K562 (cell line): ENCODE results near the gene H2BW1. TPM values are rescaled to one million over a fixed set of nuclear protein-coding genes. Genes with fewer than 3 reads are reported as not detected.
"Not testable (repeated sequence)": the region's sequence is repeated elsewhere in the genome, so short reads cannot be mapped to it uniquely, and the experiment has no call there.

Experiments
- ATAC-seq: fragments of 200-7000 bp; cut with Tn5 transposase; 3 replicates; pipeline ENCODE4 v1.9.1; 2020; ENCODE audit warnings: moderate library complexity
- Bru-seq: library from RNA; stranded (reverse); fragments of 400-500 nt; gene quantifications from one replicate; lab custom pipeline; 2021; lab: Mats Ljungman, UMichigan
- BruChase-seq, 2 experiments: library from RNA; stranded (reverse); fragments of 400-500 nt; gene quantifications; one replicate each; lab custom pipeline; 2021; lab: Mats Ljungman, UMichigan
- BruUV-seq: library from RNA; stranded (reverse); fragments of 400-500 nt; replicated peaks from 2 replicates; lab custom pipeline; 2021; lab: Mats Ljungman, UMichigan
- CTCF ChIA-PET: fragments of 300-600 bp; formaldehyde crosslinking; extraction: SDS; loops from one replicate; lab custom pipeline; 2021; ENCODE audit warnings: low intra/inter-chr PET ratio; lab: Yijun Ruan, JAX
- POLR2A ChIA-PET: fragments of 300-600, 350-650 bp; sonication (Branson Sonifier 250); formaldehyde crosslinking; extraction: SDS; loops from one replicate; lab custom pipeline; 2021; ENCODE audit warnings: antibody characterized with exemption, inconsistent platforms; lab: Yijun Ruan, JAX
- DNase-seq, 4 experiments: peaks; one replicate each; pipeline versions ENCODE4 v3.0.0 to v3.0.0-alpha.2; 2011 to 2018; ENCODE audit warnings: low spot score in 3 of 4, mixed read lengths in 3 of 4; ENCODE audit errors: extremely low read depth in 1 of 4
- FAIRE-seq: peaks from 2 replicates; lab custom pipeline; 2011; peaks lifted over from hg19 to GRCh38; lab: Jason Lieb, UNC
- H2AFZ ChIP-seq: 2 replicates; pipeline ENCODE4 v1.6.0; 2011; ENCODE audit warnings: low read depth, low read length, control low read depth, inconsistent platforms
- H3K27ac ChIP-seq: fragments of 200-600 bp; 3 replicates; pipeline ENCODE4 v1.8.0; 2011; ENCODE audit warnings: low read depth, mild to moderate bottlenecking, control low read depth, inconsistent platforms, low read length, moderate library complexity, mixed read lengths; ENCODE audit errors: extremely low read depth
- H3K27me3 ChIP-seq, 2 experiments: fragments of 300-600 bp in 1 of 2; 2 replicates in 1 of 2; 3 replicates in 1 of 2; pipeline versions ENCODE4 v1.6.0 to v1.8.0; 2011; ENCODE audit warnings: inconsistent platforms in 2 of 2, low read length in 2 of 2, mild to moderate bottlenecking in 1 of 2, mixed read lengths in 1 of 2, moderate library complexity in 1 of 2; ENCODE audit not compliant: control insufficient read depth in 2 of 2, insufficient read depth in 2 of 2
- H3K36me3 ChIP-seq: fragments of 300-600 bp; 3 replicates; pipeline ENCODE4 v1.8.0; 2011; ENCODE audit warnings: mild to moderate bottlenecking, low read length, inconsistent platforms; ENCODE audit not compliant: control insufficient read depth, insufficient read depth
- H3K4me1 ChIP-seq, 2 experiments: fragments of 200-600 bp in 1 of 2; replicated peaks in 1 of 2; 2 replicates in 1 of 2; 3 replicates in 1 of 2; pipeline versions ENCODE4 v1.5.1 to v1.8.0; 2011; ENCODE audit warnings: inconsistent platforms in 2 of 2, low read length in 2 of 2, mild to moderate bottlenecking in 1 of 2, mixed read lengths in 1 of 2, moderate library complexity in 1 of 2; ENCODE audit not compliant: control insufficient read depth in 2 of 2, insufficient read depth in 2 of 2
- H3K4me2 ChIP-seq: 2 replicates; pipeline ENCODE4 v1.6.1; 2011; ENCODE audit warnings: low read length, control low read depth, inconsistent platforms, mixed read lengths; ENCODE audit not compliant: insufficient read depth
- H3K4me3 ChIP-seq: fragments of 200-600 bp; sonication (generic), shearing (Covaris generic); 2 replicates; pipeline ENCODE4 v1.5.1; 2016; ENCODE audit warnings: control low read depth, inconsistent platforms
- H3K79me2 ChIP-seq: fragments of 200-600 bp; 3 replicates; pipeline ENCODE4 v1.8.0; 2011; ENCODE audit warnings: low read length, inconsistent platforms; ENCODE audit not compliant: control insufficient read depth, insufficient read depth
- H3K9ac ChIP-seq, 2 experiments: 2 replicates each; pipeline versions ENCODE4 v1.6.0 to v1.6.1; 2011; ENCODE audit warnings: low read depth in 2 of 2, low read length in 2 of 2, control low read depth in 1 of 2, inconsistent platforms in 1 of 2, mild to moderate bottlenecking in 1 of 2, mixed read lengths in 1 of 2; ENCODE audit not compliant: insufficient read depth in 1 of 2
- H3K9me1 ChIP-seq: one replicate; pipeline ENCODE4 v1.6.0; 2011; ENCODE audit warnings: inconsistent platforms, mild to moderate bottlenecking, low read length, moderate library complexity; ENCODE audit not compliant: control insufficient read depth, insufficient read depth
- H3K9me3 ChIP-seq: replicated peaks from 2 replicates; pipeline ENCODE4 v1.5.1; 2011; ENCODE audit warnings: low read depth, low read length, inconsistent platforms; ENCODE audit not compliant: control insufficient read depth, insufficient read depth
- H4K20me1 ChIP-seq: replicated peaks from 2 replicates; pipeline ENCODE4 v1.6.1; 2011; ENCODE audit warnings: low read length, inconsistent platforms, mixed read lengths; ENCODE audit not compliant: control insufficient read depth, insufficient read depth
- CTCFL ChIP-seq: IDR thresholded peaks from 2 replicates; pipeline ENCODE4 v1.6.1; 2011; ENCODE audit warnings: borderline replicate concordance, low read depth, mild to moderate bottlenecking, moderate library complexity, low read length; ENCODE audit not compliant: insufficient read depth, poor library complexity, severe bottlenecking
- MAZ ChIP-seq, 2 experiments: fragments of 450-650 bp in 1 of 2; sonication (generic) in 1 of 2; formaldehyde crosslinking; IDR thresholded peaks in 1 of 2; conservative IDR thresholded peaks in 1 of 2; 2 replicates each; pipeline versions ENCODE4 v1.4.0 to v1.5.0; 2020; ENCODE audit warnings: mild to moderate bottlenecking in 1 of 2, missing genetic modification reagents in 1 of 2
- WGBS: fragments of 100-300 bp; shearing (Covaris generic); methylation state at CpG from one replicate; pipeline ENCODE4 v1.1.6; 2016; ENCODE audit warnings: low coverage, mixed read lengths; ENCODE audit not compliant: insufficient coverage; ENCODE audit errors: missing lambda C conversion rate; 5-methylcytosine and 5-hydroxymethylcytosine counted together
- in situ Hi-C: fragments of 300-500 bp; cut with MboI; formaldehyde crosslinking; loops from 4 replicates; pipeline ENCODE4 v1.15.0; 2018; ENCODE audit warnings: inconsistent platforms, mixed read lengths
- intact Hi-C: fragments of 100-400 bp; cut with micrococcal nuclease; formaldehyde crosslinking; loops from 2 replicates; pipeline ENCODE4 v1.14.2; 2022
- long read RNA-seq, 3 experiments: library from polyadenylated mRNA in 2 of 3; library from RNA in 1 of 3; unstranded in 2 of 3; stranded (forward) in 1 of 3; transcript quantifications; one replicate each; pipeline ENCODE4 v2.0.0, GENCODE V29; 2019 to 2022
- polyA minus RNA-seq, 3 experiments: library from RNA; depleted of rRNA, polyadenylated mRNA; stranded (reverse); fragments of >200 nt; gene quantifications; 2 replicates each; pipeline ENCODE4 v1.2.3, GENCODE V29; 2011
- polyA plus RNA-seq, 8 experiments: library from polyadenylated mRNA; depleted of rRNA in 4 of 8; stranded (reverse) in 5 of 8; unstranded in 3 of 8; fragments of >200 nt; fragmentation: Nextera tagmentation in 2 of 8; fragmentation: Illumina TruSeq in 1 of 8; extraction: Ambion mirVana in 2 of 8; extraction: Trizol in 1 of 8; gene quantifications; 2 replicates each; pipeline versions ENCODE4 v1.2.1 to v1.2.3, GENCODE V29; 2011 to 2014; ENCODE audit warnings: inconsistent platforms in 1 of 8, missing spikeins in 1 of 8
- total RNA-seq, 7 experiments: library from RNA; depleted of rRNA in 6 of 7; stranded (reverse); fragments of >200 nt in 6 of 7; fragmentation: Illumina TruSeq in 2 of 7; extraction: Trizol in 2 of 7; gene quantifications; 2 replicates each; pipeline versions ENCODE4 v1.2.1 to v1.2.3, GENCODE V29; 2011 to 2021; ENCODE audit warnings: low replicate concordance in 1 of 7

H2BW1 gene
- not detected in 2 replicates for total RNA-seq (2011; cell fraction: chromatin; rRNA removed; ENCODE audit: low replicate concordance)
- total RNA-seq (2011; cell fraction: nucleolus; rRNA removed), result not detected in 2 replicates
- not detected in 2 replicates for total RNA-seq (2011; cell fraction: nucleoplasm; rRNA removed)
- not detected in 2 replicates for total RNA-seq (2014; rRNA removed)
- total RNA-seq (2014; rRNA removed; fragmentation: Illumina TruSeq; extraction: Trizol), result not detected in 2 replicates
- total RNA-seq (2015; rRNA removed; fragmentation: Illumina TruSeq; extraction: Trizol), result not detected in 2 replicates
- not detected in 2 replicates for total RNA-seq (2021)
- not detected in 2 replicates for polyA plus RNA-seq (2011; rRNA removed)
- not detected in 2 replicates for polyA plus RNA-seq (2011; cell fraction: cytosol; rRNA removed)
- polyA plus RNA-seq (2011; cell fraction: nucleus; rRNA removed), result not detected in 2 replicates
- polyA plus RNA-seq (2012), result 0.17 TPM in 1 of 2 replicates, not detected in the other
- polyA plus RNA-seq (2014; fragmentation: Illumina TruSeq; extraction: Trizol), result not detected in 2 replicates
- not detected for polyA plus RNA-seq (2014; fragmentation: Nextera tagmentation; extraction: Ambion mirVana)
- polyA plus RNA-seq (2014; rRNA removed), result not detected in 2 replicates
- polyA minus RNA-seq (2011; rRNA and poly(A)+ RNA removed), result not detected in 2 replicates
- polyA minus RNA-seq (2011; cell fraction: cytosol; rRNA and poly(A)+ RNA removed), result not detected in 2 replicates
- not detected in 2 replicates for polyA minus RNA-seq (2011; cell fraction: nucleus; rRNA and poly(A)+ RNA removed)
- Bru-seq, nascent RNA, result not detected
- not detected for BruChase-seq, experiment 1, labeled RNA remaining after a 2-hour chase
- not detected for BruChase-seq, experiment 2, labeled RNA remaining after a 6-hour chase
- long read RNA-seq, experiment 1, result 0 reads
- long read RNA-seq, experiment 2, result 0 reads
- long read RNA-seq, experiment 3, result 0 reads

GRCh38 chrX:104013606-104014005 lies at the start of gene H2BW1:
Gene H2BW1 (minus strand): TSS chrX:104013708. CDS start chrX:104013576, 132 bp downstream.
- Histone ChIP-seq H3K9me1 (no peaks in the 10 kb centered on the region), H3K4me2 (no peak within 1 kb of the TSS; the same call in 1 of the 2 replicates), H3K79me2 (no peaks in the 10 kb centered on the region), H3K27me3 (no peaks in the 10 kb centered on the region), H3K4me1 (peaks cover 0 to 4% of the 10 kb centered on the region in 2 experiments; a peak in 1 of 5 replicates), H2AFZ (no peak within 1 kb of the TSS), H4K20me1 (no peaks in the 10 kb centered on the region), H3K36me3 (no peaks in the 10 kb centered on the region), H3K27ac (no peak within 1 kb of the TSS), H3K4me3 (no peak within 1 kb of the TSS), H3K9me3 (no peaks in the 10 kb centered on the region), H3K9ac (no peak within 1 kb of the TSS)
- WGBS, result 35% methylated on average over 13 of the region's 20 CpGs
- ATAC-seq, result peak; percentile 62
- ChIA-PET POLR2A (no interaction called here), CTCF (no interaction called here)
- no TSS peak for BruUV-seq
- in situ Hi-C loops, result no loop called here
- no peak for FAIRE-seq
- intact Hi-C loops, result no loop called here
- TF ChIP-seq MAZ (CRISPR knock-in tag; conservative IDR thresholded peaks at IDR 0.05 in 1 of 2, IDR thresholded peaks at IDR 0.05 in 1 of 2) (no peak), CTCFL (peak; percentile 73)
- peak in 3 of 4 experiments; percentile 12 to 22 (median 14) for DNase-seq

- WGBS, result 0% methylated on average over 8 of the region's 18 CpGs
- H3K27me3 ChIP-seq, H4K20me1 ChIP-seq, POLR2A ChIA-PET, BruUV-seq, CTCF ChIA-PET, H3K9me1 ChIP-seq, in situ Hi-C loops, intact Hi-C loops, H3K36me3 ChIP-seq, H3K4me3 ChIP-seq, H3K4me1 ChIP-seq, H3K9me3 ChIP-seq, H2AFZ ChIP-seq, H3K9ac ChIP-seq, FAIRE-seq, H3K27ac ChIP-seq, ATAC-seq, H3K4me2 ChIP-seq, DNase-seq, H3K79me2 ChIP-seq: not testable (repeated sequence)
Measured at GRCh38 chrX:104062636-104063035, 49.1 kb upstream of the H2BW1 start.

- not testable (repeated sequence) for FAIRE-seq
Measured at GRCh38 chrX:104054956-104055355, 41.4 kb upstream of the H2BW1 start.

More at GRCh38 chrX:104054956-104055355, 41.4 kb upstream of the H2BW1 start:
- H3K4me3 ChIP-seq, BruUV-seq, H3K9ac ChIP-seq, H3K9me1 ChIP-seq, H3K9me3 ChIP-seq, intact Hi-C loops, H3K4me2 ChIP-seq, H3K27ac ChIP-seq, H2AFZ ChIP-seq, H4K20me1 ChIP-seq, POLR2A ChIA-PET, H3K4me1 ChIP-seq, ATAC-seq, H3K79me2 ChIP-seq, in situ Hi-C loops, H3K36me3 ChIP-seq, CTCF ChIA-PET, DNase-seq, H3K27me3 ChIP-seq: not testable (repeated sequence)
- WGBS, result no CpG with 5 or more reads among the region's 13 CpGs
